22Rv1 (cell line): Measurements from ENCODE around the gene CPOX.

Experiments used
- ZFX ChIP-seq: fragments of 450-650 bp; IDR thresholded peaks from 2 replicates; pipeline ENCODE4 v1.6.1; 2017; ENCODE audit warnings: antibody characterized with exemption, borderline replicate concordance
- TF ChIP-seq, protein P1 (sequence below): fragments of 450-650 bp; IDR thresholded peaks from 2 replicates; pipeline ENCODE4 v1.5.1; 2017; ENCODE audit warnings: mild to moderate bottlenecking

- TF ChIP-seq, protein P1, sequence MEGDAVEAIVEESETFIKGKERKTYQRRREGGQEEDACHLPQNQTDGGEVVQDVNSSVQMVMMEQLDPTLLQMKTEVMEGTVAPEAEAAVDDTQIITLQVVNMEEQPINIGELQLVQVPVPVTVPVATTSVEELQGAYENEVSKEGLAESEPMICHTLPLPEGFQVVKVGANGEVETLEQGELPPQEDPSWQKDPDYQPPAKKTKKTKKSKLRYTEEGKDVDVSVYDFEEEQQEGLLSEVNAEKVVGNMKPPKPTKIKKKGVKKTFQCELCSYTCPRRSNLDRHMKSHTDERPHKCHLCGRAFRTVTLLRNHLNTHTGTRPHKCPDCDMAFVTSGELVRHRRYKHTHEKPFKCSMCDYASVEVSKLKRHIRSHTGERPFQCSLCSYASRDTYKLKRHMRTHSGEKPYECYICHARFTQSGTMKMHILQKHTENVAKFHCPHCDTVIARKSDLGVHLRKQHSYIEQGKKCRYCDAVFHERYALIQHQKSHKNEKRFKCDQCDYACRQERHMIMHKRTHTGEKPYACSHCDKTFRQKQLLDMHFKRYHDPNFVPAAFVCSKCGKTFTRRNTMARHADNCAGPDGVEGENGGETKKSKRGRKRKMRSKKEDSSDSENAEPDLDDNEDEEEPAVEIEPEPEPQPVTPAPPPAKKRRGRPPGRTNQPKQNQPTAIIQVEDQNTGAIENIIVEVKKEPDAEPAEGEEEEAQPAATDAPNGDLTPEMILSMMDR: no peak
- no peak for TF ChIP-seq ZFX
Observed at GRCh38 chr3:98555025-98555379, 38.4 kb downstream of the CPOX start.
